IPS-NIHi7 (cell line): Measurements from ENCODE around the gene KLHL29.

Source experiments
- DNase-seq: peaks from one replicate; pipeline ENCODE4 v3.0.0; 2012; ENCODE audit warnings: mixed read lengths; ENCODE audit errors: extremely low spot score

The KLHL29 gene

DNA sequence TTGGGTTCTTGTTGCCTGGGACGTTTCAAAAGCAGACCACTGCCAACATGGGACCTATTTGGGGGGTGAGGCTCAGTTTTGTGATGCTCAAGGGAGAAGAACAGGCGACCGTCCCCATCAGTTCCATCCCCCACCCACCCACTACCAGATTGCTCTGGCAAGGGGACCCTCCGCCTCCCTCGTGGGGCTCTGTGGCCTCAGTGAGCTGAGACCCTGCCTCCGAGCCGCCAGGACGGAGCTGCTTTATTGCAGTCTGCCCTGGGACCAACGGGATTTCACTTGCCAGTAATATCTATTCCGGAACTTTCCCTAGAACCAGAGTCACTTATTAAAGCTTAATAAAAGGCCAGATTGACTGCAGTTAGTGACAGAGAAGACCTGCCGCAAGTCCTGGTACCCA, 146.3 kb downstream of the KLHL29 start:
- DNase-seq, result no peak

GRCh38 chr2:23531881-23532280, 146.9 kb downstream of the KLHL29 start:
- DNase-seq, result no peak

DNA sequence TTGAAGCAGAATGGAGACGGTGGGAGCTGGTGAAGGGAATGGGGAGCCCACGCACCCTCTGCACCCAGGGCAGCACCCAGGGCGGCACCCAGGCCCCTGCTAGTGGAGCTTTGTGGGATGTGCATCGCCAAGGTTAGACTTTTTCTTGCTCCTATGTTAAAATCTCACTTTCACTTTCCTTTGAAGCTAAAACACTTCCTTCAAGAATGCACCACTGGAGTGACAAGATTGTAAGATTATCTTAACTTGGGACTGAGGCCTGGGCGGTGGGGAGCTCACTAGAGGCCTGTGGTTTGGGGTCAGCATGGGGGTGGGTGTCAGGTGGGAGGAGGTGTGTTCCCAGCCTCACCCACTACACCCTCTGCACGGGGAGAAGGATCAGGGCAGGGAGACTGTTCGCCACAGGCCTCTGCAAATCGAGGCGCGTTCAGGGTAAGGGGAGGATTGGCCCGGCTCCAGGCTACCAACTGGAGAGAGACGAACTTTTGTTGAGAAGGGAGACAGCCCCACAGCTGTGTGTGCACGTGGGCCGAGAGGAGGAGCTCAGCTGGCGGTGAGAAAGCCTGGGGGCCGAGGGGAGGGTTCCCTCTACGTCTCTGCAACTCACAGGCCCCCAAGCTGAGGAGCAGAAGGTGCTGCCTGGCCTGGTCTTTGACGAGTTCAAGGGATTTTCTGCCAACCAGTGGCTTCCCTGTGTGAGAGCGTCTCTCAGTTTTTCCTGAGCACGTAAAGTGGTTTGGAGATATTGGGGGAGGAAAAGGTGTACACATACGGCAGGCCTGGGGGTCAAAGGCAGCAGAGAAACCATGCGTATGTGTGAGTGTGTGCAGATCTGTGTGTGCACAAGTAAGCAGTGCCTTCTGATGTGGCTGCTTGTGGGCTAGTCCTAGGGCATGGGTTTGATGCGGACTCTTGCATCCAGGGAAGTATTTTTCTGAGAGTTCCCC, 147.7 kb downstream of the KLHL29 start:
- no peak for DNase-seq

DNA sequence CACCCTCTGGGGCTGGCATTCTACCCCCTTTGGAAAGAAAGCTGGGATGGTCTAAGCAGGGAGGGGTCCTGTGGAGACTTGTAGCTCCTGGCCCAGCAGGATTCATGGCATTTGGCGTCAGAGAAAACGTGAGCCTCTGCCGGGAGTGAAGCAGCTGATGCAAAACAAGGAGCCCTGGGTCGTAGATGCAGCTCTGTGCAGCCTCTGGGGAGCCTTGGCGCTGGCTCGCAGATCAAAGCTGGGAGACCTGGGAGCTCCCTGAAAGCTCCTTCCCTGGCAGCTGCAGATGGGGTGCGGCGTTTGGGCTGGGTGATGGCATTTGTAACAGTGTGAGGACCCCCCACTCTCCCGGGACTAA, 148.3 kb downstream of the KLHL29 start:
- peak; percentile 49 for DNase-seq

DNA sequence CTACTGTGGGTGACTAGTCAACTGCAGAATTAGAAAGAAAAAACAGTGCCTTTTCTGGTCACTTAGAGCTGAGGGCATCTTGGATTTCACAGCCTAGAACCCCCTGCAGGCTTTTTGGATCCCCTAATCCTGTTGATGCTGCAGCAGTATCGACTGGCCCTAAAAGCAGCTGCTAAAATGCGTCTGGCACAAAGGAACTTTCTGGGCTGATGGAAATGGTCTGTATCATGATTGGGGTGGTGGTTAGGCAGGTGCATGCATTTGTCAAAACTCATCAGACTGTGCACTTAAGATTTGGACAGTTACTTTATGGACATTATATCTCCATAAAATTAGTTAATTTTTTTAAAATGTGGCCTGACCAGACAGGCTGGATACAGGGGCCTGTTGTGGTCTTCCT, 149.8 kb downstream of the KLHL29 start:
- DNase-seq, result no peak

- DNase-seq, result no peak
Measured at GRCh38 chr2:23536326-23536725, 151.3 kb downstream of the KLHL29 start.

- DNase-seq, result no peak
Measured at GRCh38 chr2:23537991-23538390, 153.0 kb downstream of the KLHL29 start.

DNA sequence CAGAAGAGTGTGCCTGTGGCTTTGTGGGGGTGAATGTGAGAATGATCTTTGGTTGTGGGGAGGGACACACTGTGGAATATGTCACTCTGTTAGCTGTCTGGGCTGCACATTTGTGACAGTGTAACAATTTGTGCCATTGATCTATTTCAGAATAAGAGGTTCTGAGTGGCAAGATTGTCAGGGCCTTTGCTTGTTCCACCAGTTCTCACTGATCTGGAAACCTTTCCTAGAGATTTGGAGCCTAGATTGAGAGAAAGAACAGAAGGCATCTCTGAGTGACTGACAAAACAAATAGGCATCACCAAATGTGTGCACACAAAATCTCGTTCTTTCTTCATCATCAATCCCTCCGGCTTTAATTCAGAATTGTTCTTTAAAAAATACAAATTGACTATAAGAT, 153.6 kb downstream of the KLHL29 start:
- no peak for DNase-seq

GRCh38 chr2:23540804-23541360, 155.9 kb downstream of the KLHL29 start:
- DNase-seq, result no peak

DNA sequence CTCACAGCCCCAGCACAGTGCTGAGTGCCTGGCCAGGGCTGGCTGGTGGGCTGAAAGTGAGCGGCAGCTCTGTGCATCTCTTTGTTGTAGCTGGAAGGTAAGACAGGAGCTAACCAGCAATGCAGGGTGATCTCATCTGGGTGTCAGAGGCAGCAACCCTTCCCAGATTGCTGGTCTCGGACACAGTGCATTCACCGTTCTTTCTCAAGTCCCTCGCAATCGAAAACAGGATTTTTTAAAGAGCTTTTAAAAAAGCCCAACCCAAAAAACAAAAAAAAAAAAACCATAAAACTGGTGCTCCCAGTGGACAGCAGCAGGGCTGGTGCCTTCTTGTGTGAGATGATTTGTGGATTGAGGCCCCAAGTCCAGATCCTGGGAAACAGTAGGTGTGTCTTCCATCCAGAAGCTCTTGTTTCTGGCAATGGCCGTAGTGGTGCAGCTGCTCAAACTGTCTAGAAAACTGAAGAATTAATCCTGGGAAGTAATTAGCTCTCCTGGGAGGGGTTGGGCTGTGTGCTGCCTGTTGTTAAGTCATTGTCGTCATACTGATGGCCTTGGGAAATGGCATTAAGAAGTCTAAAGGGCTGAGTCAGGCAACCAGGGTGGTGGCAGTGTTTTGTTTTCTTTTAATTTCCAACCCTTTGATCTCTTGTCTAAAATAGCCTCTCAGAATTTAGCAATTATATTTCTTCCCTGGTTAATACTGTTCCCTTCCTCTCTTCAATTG, 156.7 kb downstream of the KLHL29 start:
- DNase-seq, result no peak

GRCh38 chr2:23542230-23542789, 157.3 kb downstream of the KLHL29 start:
- no peak for DNase-seq

- DNase-seq, result no peak
Measured at GRCh38 chr2:23543302-23543701, 158.3 kb downstream of the KLHL29 start.

DNA sequence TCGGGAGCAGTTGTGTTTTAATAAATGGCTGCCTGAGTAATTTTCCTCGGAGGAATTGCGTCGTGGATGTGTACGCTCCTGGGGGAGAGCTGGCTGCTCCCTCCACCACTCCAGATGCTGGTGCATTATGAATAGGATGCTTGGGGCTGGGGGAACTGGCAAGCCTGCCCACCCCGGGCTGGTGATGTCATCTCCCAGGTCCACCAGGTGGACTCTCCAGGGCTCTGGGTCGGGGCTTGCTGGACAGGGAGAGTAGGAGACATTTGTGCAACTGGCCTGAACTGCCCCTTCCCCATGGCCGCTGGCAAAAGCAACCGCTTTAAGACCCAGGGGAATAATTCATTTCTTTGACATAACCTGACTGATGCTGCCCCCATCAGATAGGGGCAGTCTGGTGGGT, 158.7 kb downstream of the KLHL29 start:
- no peak for DNase-seq

DNA sequence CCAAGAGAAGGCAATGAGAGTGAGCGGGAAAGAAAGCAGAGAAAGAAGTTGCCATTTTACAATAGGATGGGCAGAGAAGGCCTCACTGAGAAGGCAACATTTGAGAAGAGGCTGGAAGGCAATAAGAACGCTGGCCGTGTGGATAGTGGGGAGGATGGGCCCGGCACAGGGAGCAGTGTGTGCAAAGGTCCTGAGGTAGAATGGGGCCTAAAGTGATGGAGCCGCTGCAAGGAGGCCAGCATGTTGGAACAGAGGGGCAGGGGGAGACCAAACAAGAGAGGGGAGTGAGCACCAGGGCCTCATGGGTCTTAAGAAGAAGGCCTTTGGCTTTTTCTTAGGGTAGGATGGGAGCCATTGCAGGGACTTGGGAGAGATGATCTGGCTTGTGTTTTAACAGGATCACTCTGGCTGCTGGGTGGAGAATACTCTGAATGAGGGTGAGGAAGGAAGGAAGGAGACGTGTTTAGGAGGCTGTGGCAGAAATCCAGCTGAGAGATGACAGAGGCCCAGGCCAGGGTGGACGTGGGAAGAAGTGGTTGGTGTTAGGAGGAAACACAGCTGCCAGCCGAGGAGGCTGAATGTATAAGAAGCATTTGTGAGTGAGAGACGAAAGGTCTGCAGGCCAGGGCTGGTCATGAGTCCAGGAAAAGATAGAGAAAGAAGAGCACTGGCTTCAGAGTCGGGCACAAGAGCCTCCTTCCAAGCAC, 159.8 kb downstream of the KLHL29 start:
- no peak for DNase-seq

DNA sequence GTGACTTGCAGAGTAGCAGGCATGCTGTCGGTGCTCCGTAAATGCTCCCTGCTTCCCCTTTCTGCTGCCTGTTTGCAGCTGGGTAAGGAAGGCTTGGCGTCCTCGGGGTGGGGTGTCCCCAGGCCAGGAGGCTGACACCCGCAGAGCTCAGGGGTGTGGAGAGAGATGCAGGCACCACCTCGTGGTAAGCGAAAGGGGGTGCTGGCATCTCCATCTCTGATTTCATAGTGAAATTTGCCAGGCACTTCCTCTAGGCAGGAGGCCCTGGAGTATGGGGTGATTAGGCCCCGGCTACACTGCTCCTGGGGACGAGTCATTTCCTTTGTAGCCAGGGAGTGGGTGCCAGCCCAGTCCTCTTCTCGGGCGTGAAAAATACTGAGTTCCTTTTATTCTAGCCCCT, 160.4 kb downstream of the KLHL29 start:
- no peak for DNase-seq

DNA sequence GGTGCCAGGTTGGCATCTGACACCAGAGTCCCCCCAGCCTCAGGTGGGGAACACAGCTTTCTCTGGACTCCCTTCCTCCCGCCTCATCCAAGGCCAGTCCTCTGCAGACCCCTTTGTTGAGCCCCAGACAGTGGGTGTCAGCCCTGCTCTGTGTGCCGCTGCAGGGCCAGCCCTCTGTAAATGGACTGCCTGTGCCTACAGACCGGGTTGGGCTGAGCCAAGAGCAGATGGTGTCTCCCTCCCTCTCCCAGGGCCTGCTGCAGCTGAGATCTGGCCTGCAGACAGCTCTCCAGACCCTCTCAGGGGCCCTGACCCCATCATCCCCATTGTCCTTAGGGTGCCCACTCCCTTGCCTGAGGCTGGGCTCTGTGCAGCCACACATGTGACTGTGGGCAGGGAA, 160.8 kb downstream of the KLHL29 start:
- no peak for DNase-seq

DNA sequence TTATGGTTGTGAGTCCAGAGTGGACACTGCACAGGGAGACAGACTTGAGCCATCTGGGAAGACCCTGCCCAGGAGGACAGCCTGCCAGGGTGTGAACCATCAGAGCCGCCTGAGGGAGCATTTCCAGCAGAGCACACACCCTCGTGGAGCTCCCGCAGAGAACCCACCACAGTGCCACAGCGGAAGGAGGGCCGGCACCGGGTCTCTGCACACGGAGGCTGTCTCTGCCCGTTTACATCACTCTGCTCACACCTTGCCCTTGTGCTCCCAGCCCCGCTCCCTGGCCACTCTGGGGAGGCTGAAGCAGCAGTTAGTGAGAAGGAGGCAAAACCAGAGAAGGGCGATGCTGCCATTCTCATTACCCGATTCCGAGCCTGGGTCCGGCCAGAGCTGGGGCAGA, 161.9 kb downstream of the KLHL29 start:
- DNase-seq, result no peak

DNA sequence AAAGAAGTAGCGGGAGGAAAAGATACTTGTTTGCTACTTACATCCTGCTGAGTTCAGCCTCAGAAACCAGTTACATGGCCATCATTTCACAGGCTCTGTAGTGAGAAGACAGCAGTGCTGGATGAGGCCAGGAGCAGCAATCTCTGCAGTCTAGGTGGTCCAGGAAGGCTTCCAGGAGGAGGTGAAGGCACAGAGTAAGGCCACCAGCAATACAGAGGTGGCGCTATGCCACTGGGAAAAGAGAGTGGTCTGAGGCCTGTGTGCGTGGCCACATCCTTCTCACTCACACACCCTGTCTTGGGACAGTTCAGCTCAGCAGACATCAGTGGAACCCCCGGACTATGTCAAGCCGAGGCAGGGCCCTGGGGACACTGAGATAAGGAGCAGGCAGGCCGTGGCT, 162.7 kb downstream of the KLHL29 start:
- no peak for DNase-seq

- no peak for DNase-seq
Measured at GRCh38 chr2:23548143-23548769, 163.3 kb downstream of the KLHL29 start.

DNA sequence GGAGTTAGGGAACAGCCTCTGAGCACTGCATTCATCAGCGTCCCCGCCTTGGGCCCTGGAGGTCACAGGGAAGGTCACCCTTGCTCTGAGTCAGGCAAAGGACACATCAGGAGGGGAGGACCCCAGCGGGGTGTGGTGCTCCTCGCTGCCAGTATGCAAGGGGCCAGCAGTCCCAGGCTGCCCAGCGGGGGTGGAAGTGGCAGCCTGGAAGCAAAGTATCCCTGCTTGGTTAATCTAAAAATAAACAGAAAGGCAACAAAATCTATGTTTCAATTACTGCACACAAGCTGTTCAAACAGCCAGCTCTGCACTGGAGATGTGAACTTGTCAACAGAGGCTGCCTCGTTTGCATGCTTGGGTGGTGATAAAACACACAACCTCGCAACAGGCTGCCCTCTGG, 164.1 kb downstream of the KLHL29 start:
- DNase-seq, result no peak

GRCh38 chr2:23549821-23550530, 165.0 kb downstream of the KLHL29 start:
- DNase-seq, result no peak
